Pancreas (tissue), 10 donors: Measurements from ENCODE around the gene PLCG1. TPM values are rescaled to one million over a fixed set of nuclear protein-coding genes. Genes with fewer than 3 reads are reported as not detected.

Source experiments
- ATAC-seq, 4 donors: fragments of 200-7000 bp; cut with Tn5 transposase; one replicate each; pipeline versions ENCODE4 v1.8.0 to v1.9.1; 2020; ENCODE audit warnings: mild to moderate bottlenecking in 4 of 4, moderate library complexity in 4 of 4
- DNase-seq, 6 donors: peaks; one replicate each; pipeline ENCODE4 v3.0.0-alpha.2; 2020
- FAIRE-seq: peaks from 2 replicates; lab custom pipeline; 2012; peaks lifted over from hg19 to GRCh38; lab: Jason Lieb, UNC
- H3K27ac ChIP-seq, 4 donors: fragments of 200-600 bp; sonication (generic); 1 replicate in 3 of 4; 2 replicates in 1 of 4; pipeline versions ENCODE4 v1.5.0 to v1.8.0; 2020
- H3K27me3 ChIP-seq, 4 donors: fragments of 200-600 bp; one replicate each; pipeline ENCODE4 v1.8.0; 2021
- H3K36me3 ChIP-seq, 3 donors: fragments of 200-600 bp; sonication (generic) in 1 of 3; one replicate each; pipeline versions ENCODE4 v1.5.0 to v1.8.0; 2020 to 2021
- H3K4me1 ChIP-seq, 3 donors: fragments of 200-600 bp; one replicate each; pipeline ENCODE4 v1.8.0; 2021
- H3K4me3 ChIP-seq, 4 donors: fragments of 200-600 bp; sonication (generic) in 2 of 4; one replicate each; pipeline versions ENCODE4 v1.5.0 to v1.8.0; 2020 to 2021
- H3K9me3 ChIP-seq, 4 donors: fragments of 200-600 bp; one replicate each; pipeline ENCODE4 v1.8.0; 2021
- WGBS, 2 donors: extraction: QIAGEN DNeasy Blood & Tissue Kit; methylation state at CpG; one replicate each; pipeline ENCODE4 v1.1.7; 2013; 5-methylcytosine and 5-hydroxymethylcytosine counted together
- intact Hi-C, 3 donors: fragments of 100-400 bp; cut with DNase I; formaldehyde crosslinking; loops; one replicate each; pipeline versions ENCODE4 v1.11.1 to v1.14.2; 2022
- polyA plus RNA-seq, 2 donors: library from polyadenylated mRNA; stranded (reverse); fragments of 200-250 nt; gene quantifications; one replicate each; pipeline ENCODE4 v1.2.3, GENCODE V29; 2013
- total RNA-seq, 6 donors: library from RNA; stranded (reverse); fragmentation: NEBNext Ultra II Directional in 4 of 6; extraction: Animal tissue kit (Norgen Biotek cat#: 25700) in 4 of 6; gene quantifications; one replicate each; pipeline versions ENCODE4 v1.2.1 to v1.2.4, GENCODE V29; 2021 to 2023
- TF ChIP-seq, protein P1 (sequence below), 4 donors: fragments of 200-600 bp; sonication (generic) in 3 of 4; IDR thresholded peaks; one replicate each; pipeline versions ENCODE4 v1.5.0 to v1.8.0; 2021; ENCODE audit warnings: antibody characterized with exemption in 4 of 4
- donor health status: healthy with polysubstance abuse.
- donor health status: DM: no; HTN: no; CAD: no; lungs with moderate emphysema.
- donor health status: DM: no; HTN: no; CAD: no.
- donor health status: control.
- donor health status: control.
- donor health status: Bipolar disorder and iron deficiency.
- donor health status: DM: yes; HTN: yes; CAD: no.
- donor health status: DM: no; HTN: no; CAD: no.
- donor health status: DM: no; HTN: no; CAD: no.
- donor health status: DM: yes; HTN: yes; CAD: no.

The PLCG1 gene
- total and polyA plus RNA-seq, 8 donors, result 9.9 to 41.7 (median 20.1) TPM

DNA sequence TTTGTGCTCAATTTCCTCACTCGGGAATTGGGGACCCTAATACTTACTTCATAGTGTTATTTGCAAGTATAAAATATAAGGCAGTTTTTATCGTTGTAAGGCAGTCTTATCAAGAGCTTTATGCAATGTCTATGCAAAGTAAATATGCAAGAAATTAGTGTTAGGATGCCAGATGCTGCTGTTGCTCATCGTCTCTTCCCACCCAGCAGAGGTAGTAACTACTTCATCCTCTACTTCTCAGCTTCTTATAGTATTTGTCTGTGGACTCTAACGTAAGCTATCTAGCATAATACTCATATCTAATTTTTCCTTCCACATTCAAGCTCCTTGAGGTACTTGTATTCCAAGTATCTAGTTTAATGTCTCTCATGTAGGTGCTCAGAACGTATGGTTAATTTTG, 11.6 kb downstream of the PLCG1 start:
- intact Hi-C loops, result no loop called here
- H3K27ac ChIP-seq, result no peak overlapping the region
- H3K4me3 ChIP-seq, result no peak overlapping the region
- FAIRE-seq (no peak), DNase-seq (no peak), ATAC-seq (no peak)
- H3K4me1 ChIP-seq, result no peaks in the 10 kb centered on the region
- 76 to 78% methylated on average over 5 of the region's 5 CpGs for WGBS, 2 donors
- TF ChIP-seq, protein P1, sequence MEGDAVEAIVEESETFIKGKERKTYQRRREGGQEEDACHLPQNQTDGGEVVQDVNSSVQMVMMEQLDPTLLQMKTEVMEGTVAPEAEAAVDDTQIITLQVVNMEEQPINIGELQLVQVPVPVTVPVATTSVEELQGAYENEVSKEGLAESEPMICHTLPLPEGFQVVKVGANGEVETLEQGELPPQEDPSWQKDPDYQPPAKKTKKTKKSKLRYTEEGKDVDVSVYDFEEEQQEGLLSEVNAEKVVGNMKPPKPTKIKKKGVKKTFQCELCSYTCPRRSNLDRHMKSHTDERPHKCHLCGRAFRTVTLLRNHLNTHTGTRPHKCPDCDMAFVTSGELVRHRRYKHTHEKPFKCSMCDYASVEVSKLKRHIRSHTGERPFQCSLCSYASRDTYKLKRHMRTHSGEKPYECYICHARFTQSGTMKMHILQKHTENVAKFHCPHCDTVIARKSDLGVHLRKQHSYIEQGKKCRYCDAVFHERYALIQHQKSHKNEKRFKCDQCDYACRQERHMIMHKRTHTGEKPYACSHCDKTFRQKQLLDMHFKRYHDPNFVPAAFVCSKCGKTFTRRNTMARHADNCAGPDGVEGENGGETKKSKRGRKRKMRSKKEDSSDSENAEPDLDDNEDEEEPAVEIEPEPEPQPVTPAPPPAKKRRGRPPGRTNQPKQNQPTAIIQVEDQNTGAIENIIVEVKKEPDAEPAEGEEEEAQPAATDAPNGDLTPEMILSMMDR (IDR thresholded peaks at IDR 0.05), result no peak
- no peaks in the 10 kb centered on the region for H3K36me3 ChIP-seq
- no peaks in the 10 kb centered on the region for H3K9me3 ChIP-seq
- H3K27me3 ChIP-seq, result no peaks in the 10 kb centered on the region

DNA sequence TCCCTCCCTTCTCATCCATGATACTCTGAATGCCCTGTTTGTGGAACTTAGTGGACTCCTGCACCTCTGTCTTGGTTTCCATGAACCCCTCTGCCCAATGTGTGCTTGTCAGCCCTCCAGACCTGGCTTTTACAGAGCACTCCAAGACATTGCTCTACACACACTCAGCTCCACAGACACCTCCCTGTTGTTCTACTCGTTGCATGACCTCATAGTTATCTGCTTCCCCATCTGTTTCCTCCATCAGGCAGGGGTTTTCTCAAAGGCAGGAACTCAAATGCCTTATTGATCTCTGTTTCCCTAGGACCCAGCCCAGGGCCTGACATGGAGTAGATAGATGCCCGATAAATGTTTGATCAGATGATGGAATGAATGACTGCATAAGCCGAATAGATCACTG, 13.3 kb downstream of the PLCG1 start:
- DNase-seq (no peak), FAIRE-seq (no peak), ATAC-seq (peak in 2 of 4 donors; percentile 45 to 57)
- Histone ChIP-seq H3K9me3 (no peaks in the 10 kb centered on the region), H3K27ac (no peak overlapping the region), H3K4me1 (no peaks in the 10 kb centered on the region), H3K4me3 (no peak overlapping the region), H3K27me3 (no peaks in the 10 kb centered on the region), H3K36me3 (no peaks in the 10 kb centered on the region)
- TF ChIP-seq, protein P1 (IDR thresholded peaks at IDR 0.05), result no peak
- 52 to 54% methylated on average over 3 of the region's 3 CpGs for WGBS, 2 donors
- intact Hi-C loops, result no loop called here

DNA sequence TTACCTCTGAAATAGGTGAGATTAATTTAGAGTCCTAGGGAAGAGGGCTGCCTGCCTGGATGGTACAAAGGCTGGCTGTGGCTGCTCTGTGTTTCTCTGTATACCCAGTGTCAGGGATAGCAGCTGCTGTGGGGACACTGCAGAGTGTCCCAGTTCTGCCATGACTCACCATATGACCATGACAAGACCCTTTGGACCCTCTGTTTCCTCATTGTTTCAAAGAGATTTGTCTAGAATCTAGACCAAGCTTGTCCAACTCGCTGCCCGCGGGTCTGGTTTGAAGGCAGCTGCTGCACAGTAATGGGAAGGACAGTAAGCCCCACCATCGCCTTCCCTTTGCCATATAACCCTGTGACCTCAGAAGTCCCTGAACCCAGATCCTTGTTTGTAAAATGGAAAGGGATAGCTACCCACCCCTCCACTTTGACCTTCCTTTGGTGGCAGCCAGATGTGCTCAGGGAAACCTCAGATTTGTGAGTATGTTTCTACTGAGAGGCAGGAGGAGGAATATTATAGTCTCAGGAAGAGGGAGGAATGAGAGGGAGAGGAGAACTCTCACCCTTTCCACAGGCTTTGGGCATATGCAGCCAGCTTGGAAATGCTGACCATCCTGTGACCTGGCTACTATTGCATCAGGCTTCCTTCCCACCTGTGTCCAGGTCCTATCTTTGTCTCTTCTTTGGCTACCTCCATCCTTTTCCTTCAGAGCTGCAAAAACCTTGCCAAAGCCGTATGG, 14.0 kb downstream of the PLCG1 start:
- DNase-seq, result no peak
- Histone ChIP-seq H3K4me1 (no peaks in the 10 kb centered on the region), H3K36me3 (no peaks in the 10 kb centered on the region), H3K9me3 (no peaks in the 10 kb centered on the region), H3K27ac (no peak overlapping the region), H3K27me3 (no peaks in the 10 kb centered on the region), H3K4me3 (no peak overlapping the region)
- no peak for ATAC-seq
- 90 to 94% methylated on average over 5 of the region's 5 CpGs for WGBS, 2 donors
- intact Hi-C loops, result no loop called here
- TF ChIP-seq, protein P1 (IDR thresholded peaks at IDR 0.05), result no peak
- FAIRE-seq, result no peak

DNA sequence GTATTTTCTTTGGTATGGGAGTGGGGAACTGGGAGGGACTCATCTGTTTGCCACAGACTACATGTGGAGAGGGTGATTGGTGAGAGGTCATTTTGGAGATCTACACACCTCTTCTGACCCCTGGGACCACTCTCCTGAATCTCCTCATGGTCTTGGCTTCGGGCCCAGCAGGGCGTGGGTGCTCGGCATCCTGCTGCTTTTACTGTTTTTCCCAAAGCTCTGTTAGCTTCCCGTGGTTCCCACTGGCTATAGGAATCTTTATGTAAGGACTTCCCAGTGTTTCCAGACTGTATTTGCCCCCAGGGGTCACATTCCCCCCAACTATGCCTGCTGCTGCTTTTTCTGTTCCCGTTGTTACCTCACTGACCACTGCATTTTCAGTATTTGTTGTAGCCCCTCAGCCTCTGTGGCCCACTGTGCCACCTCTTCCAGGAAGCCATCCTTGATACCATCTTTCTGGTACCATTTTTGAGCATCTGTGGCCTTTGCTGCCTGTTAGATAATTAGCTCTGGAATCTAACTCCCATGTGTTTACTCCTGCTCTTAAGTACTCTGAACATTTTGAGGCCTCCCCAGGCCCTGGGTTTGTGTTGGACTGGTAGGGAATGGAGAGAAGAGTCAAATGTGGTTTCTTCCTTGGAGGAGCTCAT, 14.9 kb downstream of the PLCG1 start:
- WGBS, 2 donors, result 71 to 74% methylated on average over 5 of the region's 5 CpGs
- H3K4me1 ChIP-seq, result no peaks in the 10 kb centered on the region
- intact Hi-C loops, result no loop called here

More for the DNA sequence above, 14.9 kb downstream of the PLCG1 start:
- Histone ChIP-seq H3K9me3 (no peaks in the 10 kb centered on the region), H3K27me3 (no peaks in the 10 kb centered on the region), H3K27ac (no peak overlapping the region), H3K36me3 (no peaks in the 10 kb centered on the region), H3K4me3 (no peak overlapping the region)
- TF ChIP-seq, protein P1 (IDR thresholded peaks at IDR 0.05), result no peak
- ATAC-seq (no peak), DNase-seq (peak in 1 of 6 donors; percentile 4), FAIRE-seq (no peak)
